DND-41 (cell line): Measurements from ENCODE around the gene CERK.

Experiments
- ATAC-seq: fragments of 200-7000 bp; cut with Tn5 transposase; 3 replicates; pipeline ENCODE4 v1.9.1; 2021; ENCODE audit warnings: low read depth; ENCODE audit not compliant: insufficient read depth
- DNase-seq: peaks from one replicate; pipeline ENCODE4 v3.0.0-alpha.2; 2020
- H2AFZ ChIP-seq: 2 replicates; pipeline ENCODE4 v1.6.0; 2012; ENCODE audit warnings: low read depth, low read length
- H3K27ac ChIP-seq: 2 replicates; pipeline ENCODE4 v1.5.1; 2012; ENCODE audit warnings: low read length, inconsistent platforms
- H3K27me3 ChIP-seq: fragments of 200-600 bp; sonication (generic); 2 replicates; pipeline ENCODE4 v1.6.0; 2012; ENCODE audit warnings: low read length, mild to moderate bottlenecking, inconsistent platforms; ENCODE audit not compliant: insufficient read depth, poor library complexity
- H3K36me3 ChIP-seq: 2 replicates; pipeline ENCODE4 v1.5.1; 2012; ENCODE audit warnings: low read length, inconsistent platforms; ENCODE audit not compliant: insufficient read depth
- H3K4me1 ChIP-seq: 2 replicates; pipeline ENCODE4 v1.5.1; 2012; ENCODE audit warnings: mild to moderate bottlenecking, low read length; ENCODE audit not compliant: insufficient read depth
- H3K4me2 ChIP-seq: 2 replicates; pipeline ENCODE4 v1.6.0; 2012; ENCODE audit warnings: mild to moderate bottlenecking, moderate library complexity, low read length, inconsistent platforms; ENCODE audit not compliant: insufficient read depth
- H3K4me3 ChIP-seq, 2 experiments: fragments of 200-600 bp in 1 of 2; shearing (Covaris generic) in 1 of 2; 2 replicates each; pipeline ENCODE4 v1.5.1; 2012 to 2016; ENCODE audit warnings: inconsistent platforms in 2 of 2, low read length in 2 of 2, mild to moderate bottlenecking in 2 of 2, low read depth in 1 of 2, moderate library complexity in 1 of 2
- H3K79me2 ChIP-seq: 2 replicates; pipeline ENCODE4 v1.6.0; 2012; ENCODE audit warnings: low read length, inconsistent platforms; ENCODE audit not compliant: insufficient read depth
- H3K9ac ChIP-seq: 2 replicates; pipeline ENCODE4 v1.6.0; 2012; ENCODE audit warnings: low read depth, mild to moderate bottlenecking, inconsistent platforms, low read length, moderate library complexity
- H3K9me3 ChIP-seq: 2 replicates; pipeline ENCODE4 v1.5.1; 2012; ENCODE audit warnings: low read length, moderate library complexity, mild to moderate bottlenecking, inconsistent platforms; ENCODE audit not compliant: insufficient read depth, severe bottlenecking
- H4K20me1 ChIP-seq: 2 replicates; pipeline ENCODE4 v1.6.0; 2012; ENCODE audit warnings: low read length; ENCODE audit not compliant: insufficient read depth
- CTCF ChIP-seq: IDR thresholded peaks from 2 replicates; pipeline ENCODE4 v1.5.1; 2012; ENCODE audit warnings: borderline replicate concordance, low read length, moderate library complexity, mild to moderate bottlenecking; ENCODE audit not compliant: poor library complexity, severe bottlenecking; ENCODE audit errors: extremely low read depth
- EZH2 ChIP-seq: IDR thresholded peaks from 3 replicates; pipeline ENCODE4 v1.6.1; 2012; ENCODE audit warnings: borderline replicate concordance, low read depth, mild to moderate bottlenecking, moderate library complexity, low read length, inconsistent platforms; ENCODE audit not compliant: severe bottlenecking

CERK gene

GRCh38 chr22:46739094-46739870 lies 1.2 kb upstream of the CERK start:
- DNase-seq, result peak; percentile 52
- Histone ChIP-seq H3K27ac (no peak overlapping the region), H3K4me2 (peak overlapping the region; percentile 64), H3K9me3 (no peaks in the 10 kb centered on the region), H3K4me1 (peaks cover 38% of the 10 kb centered on the region), H4K20me1 (peaks cover 23% of the 10 kb centered on the region), H3K79me2 (peaks cover 41% of the 10 kb centered on the region), H3K27me3 (no peaks in the 10 kb centered on the region), H3K4me3 (peak overlapping the region in 1 of 2 experiments; percentile 67; a peak in 2 of 4 replicates), H2AFZ (no peak overlapping the region), H3K9ac (peak overlapping the region; percentile 90), H3K36me3 (peaks cover 19% of the 10 kb centered on the region)
- ATAC-seq, result peak; percentile 24
- peak; percentile 60 for TF ChIP-seq CTCF
- TF ChIP-seq EZH2, result no peak

GRCh38 chr22:46738647-46739093 lies 618 bp upstream of the CERK start:
- peaks cover 38% of the 10 kb centered on the region for H3K4me1 ChIP-seq
- TF ChIP-seq CTCF (no peak), EZH2 (no peak)
- peak overlapping the region; percentile 68 for H2AFZ ChIP-seq
- peaks cover 23% of the 10 kb centered on the region for H3K36me3 ChIP-seq
- H3K4me3 ChIP-seq, result peak overlapping the region; percentile 61 to 67; a peak in 3 of 4 replicates
- DNase-seq, result no peak
- ATAC-seq, result no peak
- peak overlapping the region; percentile 23; the same call in 1 of the 2 replicates for H3K27ac ChIP-seq
- H4K20me1 ChIP-seq, result peaks cover 23% of the 10 kb centered on the region
- peaks cover 47% of the 10 kb centered on the region for H3K79me2 ChIP-seq
- H3K4me2 ChIP-seq, result peak overlapping the region; percentile 64
- H3K27me3 ChIP-seq, result no peaks in the 10 kb centered on the region
- peak overlapping the region; percentile 90 for H3K9ac ChIP-seq
- no peaks in the 10 kb centered on the region for H3K9me3 ChIP-seq

- Histone ChIP-seq H3K27me3 (no peaks in the 10 kb centered on the region), H3K9me3 (no peaks in the 10 kb centered on the region), H3K4me2 (peak overlapping the region; percentile 86), H3K27ac (peak overlapping the region; percentile 80), H4K20me1 (peaks cover 27% of the 10 kb centered on the region), H3K9ac (peak overlapping the region; percentile 90), H2AFZ (peak overlapping the region; percentile 73), H3K36me3 (peaks cover 27% of the 10 kb centered on the region), H3K4me3 (peak overlapping the region; percentile 63 to 67), H3K4me1 (peaks cover 38% of the 10 kb centered on the region), H3K79me2 (peaks cover 59% of the 10 kb centered on the region)
- TF ChIP-seq EZH2 (no peak), CTCF (no peak)
- ATAC-seq, result peak; percentile 66
- peak; percentile 65 for DNase-seq
Measured at GRCh38 chr22:46737105-46737975, 712 bp downstream of the CERK start.
